ENCODE measurements around the gene ZNF552. TPM values are rescaled to one million over a fixed set of nuclear protein-coding genes. Genes with fewer than 3 reads are reported as not detected.

ZNF552 gene
- total RNA-seq, 1 experiment from 2014 or later, result 13.1 TPM

Other genes with a start within 250 kb of the ZNF552 start
- 8.3 to 10.0 TPM (median 9.1 TPM) in 3 replicates for gene ZNF416, start 236.0 kb downstream of the ZNF552 start, total RNA-seq (2021)
- gene ZIK1, start 230.8 kb downstream of the ZNF552 start, total RNA-seq (2021), result 30.0 to 31.5 TPM (median 31.1 TPM) in 3 replicates
- 10.4 to 12.0 TPM (median 11.2 TPM) in 3 replicates for gene ZNF530, start 215.0 kb downstream of the ZNF552 start, total RNA-seq (2021)
- 46.8 to 53.1 TPM (median 52.5 TPM) in 3 replicates for gene ZNF134, start 200.7 kb downstream of the ZNF552 start, total RNA-seq (2021)
- 13.5 to 17.6 TPM (median 14.3 TPM) in 3 replicates for gene ZNF211, start 181.7 kb downstream of the ZNF552 start, total RNA-seq (2021)
- gene ZSCAN4, start 146.0 kb downstream of the ZNF552 start, total RNA-seq (2021), result 0.09 to 0.13 TPM in 2 of 3 replicates, not detected in the other
- gene ZNF551, start 132.9 kb downstream of the ZNF552 start, total RNA-seq (2021), result 30.2 to 32.4 TPM (median 31.3 TPM) in 3 replicates
- gene ZNF154, start 105.7 kb downstream of the ZNF552 start, total RNA-seq (2021), result 20.0 to 22.0 TPM (median 21.4 TPM) in 3 replicates
- gene ZNF671, start 87.3 kb downstream of the ZNF552 start, total RNA-seq (2021), result 6.8 to 9.1 TPM (median 7.1 TPM) in 3 replicates
- gene ZNF776, start 68.1 kb downstream of the ZNF552 start, total RNA-seq (2021), result 14.3 to 16.9 TPM (median 16.4 TPM) in 3 replicates
- 13.6 to 16.4 TPM (median 15.4 TPM) in 3 replicates for gene ZNF586, start 45.2 kb downstream of the ZNF552 start, total RNA-seq (2021)
- gene ZNF587B, start 15.4 kb upstream of the ZNF552 start, total RNA-seq (2021), result 39.9 to 43.2 TPM (median 41.7 TPM) in 3 replicates
- gene ZNF587, start 34.9 kb upstream of the ZNF552 start, total RNA-seq (2021), result 46.6 to 57.0 TPM (median 47.0 TPM) in 3 replicates
- 60.7 to 80.8 TPM (median 77.8 TPM) in 3 replicates for gene ZNF814, start 74.1 kb upstream of the ZNF552 start, total RNA-seq (2021)
- gene ZNF417, start 101.7 kb upstream of the ZNF552 start, total RNA-seq (2021), result 21.4 to 22.6 TPM (median 21.5 TPM) in 3 replicates
- 19.6 to 21.1 TPM (median 20.8 TPM) in 3 replicates for gene ZNF418, start 120.5 kb upstream of the ZNF552 start, total RNA-seq (2021)
- 15.1 to 17.9 TPM (median 15.9 TPM) in 3 replicates for gene ZNF256, start 132.8 kb upstream of the ZNF552 start, total RNA-seq (2021)
- 1.1 to 1.3 TPM (median 1.1 TPM) in 3 replicates for gene C19orf18, start 159.6 kb upstream of the ZNF552 start, total RNA-seq (2021)
- 24.5 to 26.2 TPM (median 26.1 TPM) in 3 replicates for gene ZNF606, start 187.9 kb upstream of the ZNF552 start, total RNA-seq (2021)
- gene ZSCAN1, start 219.1 kb upstream of the ZNF552 start, total RNA-seq (2021), result 0.69 to 1.3 TPM (median 0.78 TPM) in 3 replicates
- 5.6 to 8.0 TPM (median 7.2 TPM) in 3 replicates for gene ZNF135, start 244.4 kb upstream of the ZNF552 start, total RNA-seq (2021)